LNCaP clone FGC (cell line): ENCODE data around the gene KIF1B.
"Not testable (repeated sequence)": the region's sequence is repeated elsewhere in the genome, so short reads cannot be mapped to it uniquely, and the experiment has no call there.

ENCODE experiments used
- DNase-seq: peaks from one replicate; pipeline ENCODE4 v3.0.0-alpha.2; 2011; ENCODE audit warnings: low read depth
- H3K4me3 ChIP-seq: 2 replicates; pipeline ENCODE4 v1.5.1; 2011; ENCODE audit warnings: mild to moderate bottlenecking, low read depth, low read length, control low read depth
- CTCF ChIP-seq: IDR thresholded peaks from 2 replicates; pipeline ENCODE4 v1.5.1; 2012; ENCODE audit warnings: mild to moderate bottlenecking; ENCODE audit not compliant: control insufficient read depth, insufficient read depth; ENCODE audit errors: extremely low read depth

KIF1B gene

GRCh38 chr1:10361515-10361914, 151.1 kb downstream of the KIF1B start:
- H3K4me3 ChIP-seq: no peak overlapping the region
- no peak for DNase-seq
- TF ChIP-seq CTCF: no peak

GRCh38 chr1:10368194-10368593, 157.8 kb downstream of the KIF1B start:
- no peak for TF ChIP-seq CTCF

GRCh38 chr1:10374442-10374860, 164.1 kb downstream of the KIF1B start:
- DNase-seq: no peak
- no peak for TF ChIP-seq CTCF
- H3K4me3 ChIP-seq: no peak overlapping the region

More at GRCh38 chr1:10368194-10368593, 157.8 kb downstream of the KIF1B start:
- H3K4me3 ChIP-seq: no peak overlapping the region
- no peak for DNase-seq

GRCh38 chr1:10377365-10378029, 167.1 kb downstream of the KIF1B start:
- not testable (repeated sequence) for H3K4me3 ChIP-seq
- TF ChIP-seq CTCF: peak; percentile 83
- peak; percentile 47 for DNase-seq

- no peak for TF ChIP-seq CTCF
- DNase-seq: peak; percentile 87
- no peak overlapping the region for H3K4me3 ChIP-seq
Observed at GRCh38 chr1:10378081-10378841, 167.9 kb downstream of the KIF1B start.

- TF ChIP-seq CTCF: no peak
- DNase-seq: peak; percentile 41
- H3K4me3 ChIP-seq: no peak overlapping the region
Observed at GRCh38 chr1:10379101-10379620, 168.8 kb downstream of the KIF1B start.
